Measurements from ENCODE around the gene SUPT3H.
"Not testable (repeated sequence)": the region's sequence is repeated elsewhere in the genome, so short reads cannot be mapped to it uniquely, and the experiment has no call there.

The SUPT3H gene

GRCh38 chr6:44868335-44868668, 509.4 kb downstream of the SUPT3H start:
- no peak for DNase-seq
- TF ChIP-seq, protein P1, sequence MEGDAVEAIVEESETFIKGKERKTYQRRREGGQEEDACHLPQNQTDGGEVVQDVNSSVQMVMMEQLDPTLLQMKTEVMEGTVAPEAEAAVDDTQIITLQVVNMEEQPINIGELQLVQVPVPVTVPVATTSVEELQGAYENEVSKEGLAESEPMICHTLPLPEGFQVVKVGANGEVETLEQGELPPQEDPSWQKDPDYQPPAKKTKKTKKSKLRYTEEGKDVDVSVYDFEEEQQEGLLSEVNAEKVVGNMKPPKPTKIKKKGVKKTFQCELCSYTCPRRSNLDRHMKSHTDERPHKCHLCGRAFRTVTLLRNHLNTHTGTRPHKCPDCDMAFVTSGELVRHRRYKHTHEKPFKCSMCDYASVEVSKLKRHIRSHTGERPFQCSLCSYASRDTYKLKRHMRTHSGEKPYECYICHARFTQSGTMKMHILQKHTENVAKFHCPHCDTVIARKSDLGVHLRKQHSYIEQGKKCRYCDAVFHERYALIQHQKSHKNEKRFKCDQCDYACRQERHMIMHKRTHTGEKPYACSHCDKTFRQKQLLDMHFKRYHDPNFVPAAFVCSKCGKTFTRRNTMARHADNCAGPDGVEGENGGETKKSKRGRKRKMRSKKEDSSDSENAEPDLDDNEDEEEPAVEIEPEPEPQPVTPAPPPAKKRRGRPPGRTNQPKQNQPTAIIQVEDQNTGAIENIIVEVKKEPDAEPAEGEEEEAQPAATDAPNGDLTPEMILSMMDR (IDR thresholded peaks at IDR 0.05; ENCODE audit: low read depth, low read length): no peak
- no peaks in the 10 kb centered on the region for H3K36me3 ChIP-seq
- no peak overlapping the region for H3K27ac ChIP-seq
- no peak overlapping the region for H3K4me3 ChIP-seq (ENCODE audit: low read depth, low read length)
- H3K27me3 ChIP-seq (ENCODE audit: insufficient read depth, low read depth, severe bottlenecking): no peaks in the 10 kb centered on the region
- H3K9me3 ChIP-seq (ENCODE audit: severe bottlenecking): peaks cover 9% of the 10 kb centered on the region

DNA sequence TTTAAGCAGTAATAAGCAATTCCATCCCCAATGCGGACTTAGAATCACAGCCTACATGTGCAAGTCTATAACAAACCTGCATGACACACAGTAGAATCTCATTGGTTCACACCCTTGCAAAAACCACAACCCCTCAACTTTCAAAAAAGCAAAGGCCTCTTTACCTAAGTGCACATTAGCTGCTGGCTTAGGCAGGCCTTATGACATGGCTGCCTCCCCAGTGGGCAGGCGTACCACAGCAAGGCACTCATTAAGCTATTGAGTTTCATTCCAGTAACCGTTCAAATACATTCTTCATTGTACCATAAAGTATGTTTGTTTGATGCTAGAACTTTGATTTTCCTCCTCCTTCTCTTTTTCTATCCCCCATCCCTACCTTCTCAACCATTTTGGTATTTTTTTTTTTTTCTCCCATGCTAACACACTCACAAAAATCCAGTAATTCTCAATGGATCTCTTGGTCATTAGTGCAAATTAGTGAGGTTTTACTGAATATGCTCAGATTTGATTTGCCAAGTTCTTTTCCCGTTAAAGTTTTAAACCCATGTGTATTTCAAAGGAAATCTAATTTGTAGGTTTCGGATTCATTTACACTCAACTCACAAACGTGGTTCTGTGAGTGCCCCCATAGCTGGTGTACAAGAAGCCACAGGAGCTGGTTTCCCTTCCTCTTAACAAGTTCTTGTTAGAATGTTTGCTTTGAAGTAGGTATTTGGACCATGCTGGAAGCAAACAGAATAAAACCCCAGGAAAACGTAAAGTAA, 510.0 kb downstream of the SUPT3H start:
- Histone ChIP-seq H3K9me3 (ENCODE audit: severe bottlenecking) (peaks cover 9% of the 10 kb centered on the region), H3K27ac (no peak overlapping the region), H3K27me3 (ENCODE audit: insufficient read depth, low read depth, severe bottlenecking) (no peaks in the 10 kb centered on the region), H3K36me3 (no peaks in the 10 kb centered on the region), H3K4me3 (ENCODE audit: low read depth, low read length) (no peak overlapping the region)
- TF ChIP-seq, protein P1 (IDR thresholded peaks at IDR 0.05; ENCODE audit: low read depth, low read length): no peak
- no peak for DNase-seq

GRCh38 chr6:44865184-44865583, 512.5 kb downstream of the SUPT3H start:
- H3K4me3 ChIP-seq (ENCODE audit: low read depth, low read length); H3K27me3 ChIP-seq (ENCODE audit: insufficient read depth, low read depth, severe bottlenecking); H3K36me3 ChIP-seq; H3K27ac ChIP-seq; H3K9me3 ChIP-seq (ENCODE audit: severe bottlenecking); DNase-seq: not testable (repeated sequence)

DNA sequence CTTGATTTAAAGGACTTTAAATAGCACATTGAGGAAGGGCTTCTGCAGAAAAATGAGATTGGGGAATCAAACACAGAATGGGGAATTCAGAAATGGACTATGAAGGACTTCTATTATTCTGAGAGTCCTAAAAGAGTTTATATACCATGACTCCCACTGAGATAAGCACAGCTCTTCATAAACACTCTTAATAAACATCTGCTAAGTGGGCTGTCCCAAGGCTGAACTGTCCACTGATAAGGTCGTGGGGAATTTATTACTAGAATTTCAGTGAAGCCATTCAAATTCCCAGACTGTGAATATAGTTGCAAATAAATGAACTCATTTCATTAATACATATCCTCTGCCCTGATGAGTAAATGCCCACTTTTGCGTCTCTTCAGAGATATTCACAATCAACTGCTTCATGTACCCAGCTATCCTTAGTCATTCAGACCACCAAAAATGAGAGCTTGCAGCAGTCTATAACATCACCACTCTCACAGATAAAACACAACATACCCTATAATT, 517.8 kb downstream of the SUPT3H start:
- no peaks in the 10 kb centered on the region for H3K36me3 ChIP-seq
- peaks cover 4% of the 10 kb centered on the region for H3K9me3 ChIP-seq (ENCODE audit: severe bottlenecking)
- H3K27ac ChIP-seq: no peak overlapping the region
- H3K27me3 ChIP-seq (ENCODE audit: insufficient read depth, low read depth, severe bottlenecking): no peaks in the 10 kb centered on the region
- TF ChIP-seq, protein P1 (IDR thresholded peaks at IDR 0.05; ENCODE audit: low read depth, low read length): no peak
- H3K4me3 ChIP-seq (ENCODE audit: low read depth, low read length): no peak overlapping the region
- no peak for DNase-seq

- Histone ChIP-seq H3K27me3 (ENCODE audit: insufficient read depth, low read depth, severe bottlenecking) (no peaks in the 10 kb centered on the region), H3K27ac (no peak overlapping the region), H3K4me3 (ENCODE audit: low read depth, low read length) (no peak overlapping the region), H3K36me3 (no peaks in the 10 kb centered on the region), H3K9me3 (ENCODE audit: severe bottlenecking) (peaks cover 4% of the 10 kb centered on the region)
- TF ChIP-seq, protein P1 (IDR thresholded peaks at IDR 0.05; ENCODE audit: low read depth, low read length): no peak
- DNase-seq: no peak
Observed at GRCh38 chr6:44858998-44859397, 518.7 kb downstream of the SUPT3H start.

DNA sequence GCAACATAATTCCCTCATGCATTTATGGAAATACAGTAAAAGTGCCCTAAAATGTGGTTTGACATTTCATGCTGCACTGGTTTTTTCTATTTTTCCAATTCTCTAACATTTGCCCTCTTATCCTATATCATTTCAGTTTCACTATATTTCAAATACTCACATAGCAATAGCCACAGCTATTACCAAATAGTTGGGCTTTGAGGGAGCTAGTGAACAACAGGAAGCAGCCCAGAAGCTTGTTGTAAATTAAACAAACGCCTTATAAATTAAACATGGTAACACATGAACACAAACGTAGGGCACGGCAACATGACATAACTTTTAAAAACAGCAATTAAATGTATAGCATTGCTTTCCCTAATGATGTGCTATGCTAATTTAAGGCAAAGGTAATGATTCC, 521.3 kb downstream of the SUPT3H start:
- DNase-seq: no peak
- TF ChIP-seq, protein P1 (IDR thresholded peaks at IDR 0.05; ENCODE audit: low read depth, low read length): no peak
- no peaks in the 10 kb centered on the region for H3K36me3 ChIP-seq
- no peaks in the 10 kb centered on the region for H3K27me3 ChIP-seq (ENCODE audit: insufficient read depth, low read depth, severe bottlenecking)
- H3K4me3 ChIP-seq (ENCODE audit: low read depth, low read length): no peak overlapping the region
- peaks cover 4% of the 10 kb centered on the region for H3K9me3 ChIP-seq (ENCODE audit: severe bottlenecking)
- H3K27ac ChIP-seq: no peak overlapping the region

Measured in WERI-Rb-1 (cell line).